Measurements from ENCODE around the gene RIGI.

Gene RIGI

GRCh38 chr9:32526041-32526706 is at the start of gene RIGI:
Gene RIGI, minus strand, starts transcription at chr9:32526196. Its CDS starts 30 bp downstream, at chr9:32526166.
- Mint-ChIP-seq H3K27ac (ENCODE audit: low read depth) (peak within 1 kb of the TSS; percentile 97), H3K4me3 (peak within 1 kb of the TSS; percentile 95), H3K4me1 (peaks cover 43% of the 10 kb centered on the region), H3K36me3 (ENCODE audit: insufficient read depth) (peaks cover 23% of the 10 kb centered on the region), H3K27me3 (no peaks in the 10 kb centered on the region), H3K9me3 (no peaks in the 10 kb centered on the region)
- peak; percentile 60 to 73 for DNase-seq (ENCODE audit: low spot score in 2 of 2)
- peak; percentile 78 for ATAC-seq (replicated peaks; ENCODE audit: extremely low read depth, poor library complexity, severe bottlenecking)

- DNase-seq (ENCODE audit: low spot score in 2 of 2) (no peak), ATAC-seq (replicated peaks; ENCODE audit: extremely low read depth, poor library complexity, severe bottlenecking) (no peak)
- Mint-ChIP-seq H3K4me1 (peaks cover 24% of the 10 kb centered on the region), H3K27me3 (peaks cover 17% of the 10 kb centered on the region), H3K9me3 (no peaks in the 10 kb centered on the region), H3K36me3 (ENCODE audit: insufficient read depth) (peaks cover 11% of the 10 kb centered on the region), H3K4me3 (no peak overlapping the region), H3K27ac (ENCODE audit: low read depth) (no peak overlapping the region)
These were observed 48.9 kb upstream of the RIGI start for GRCh38 chr9:32574858-32575257.

GRCh38 chr9:32573821-32574220 is 47.8 kb upstream of the RIGI start:
- peaks cover 12% of the 10 kb centered on the region for H3K27me3 Mint-ChIP-seq
- peaks cover 14% of the 10 kb centered on the region for H3K36me3 Mint-ChIP-seq (ENCODE audit: insufficient read depth)
- no peak overlapping the region for H3K4me3 Mint-ChIP-seq
- no peak for ATAC-seq (replicated peaks; ENCODE audit: extremely low read depth, poor library complexity, severe bottlenecking)
- no peak overlapping the region for H3K27ac Mint-ChIP-seq (ENCODE audit: low read depth)
- H3K9me3 Mint-ChIP-seq = no peaks in the 10 kb centered on the region
- no peak for DNase-seq (ENCODE audit: low spot score in 2 of 2)
- H3K4me1 Mint-ChIP-seq = peaks cover 27% of the 10 kb centered on the region

DNA sequence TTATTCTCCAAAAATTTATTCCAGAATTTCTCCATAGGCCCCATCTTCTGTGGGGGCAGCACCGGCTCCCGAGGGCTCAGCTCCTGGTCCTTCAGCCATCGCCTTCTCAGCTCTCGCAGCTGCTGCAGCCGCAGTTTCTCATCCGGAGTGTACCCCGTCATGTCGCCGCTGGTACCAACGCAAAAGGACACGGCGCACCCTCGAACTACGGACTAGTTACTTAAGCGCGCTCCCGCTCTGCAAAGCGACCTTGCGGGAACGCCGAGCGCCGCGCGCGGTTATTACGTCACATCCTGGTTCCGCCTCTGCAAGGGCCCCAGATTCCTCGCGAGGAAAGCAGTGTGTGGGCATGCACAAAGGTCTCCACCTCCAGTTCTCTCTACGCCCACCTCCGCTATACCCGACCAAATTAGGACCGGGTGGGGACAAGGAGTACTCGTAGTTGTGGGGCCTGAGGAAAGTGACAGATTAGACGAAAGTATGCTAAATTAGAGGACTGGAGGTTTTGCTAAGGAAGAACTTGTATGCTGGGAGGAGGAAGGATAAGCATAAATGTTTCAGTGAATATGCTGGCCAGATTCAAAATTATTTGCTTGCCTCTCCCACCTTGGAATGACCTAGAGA is 47.0 kb upstream of the RIGI start, which contains the start of gene NDUFB6:
NDUFB6 (minus strand) TSS at position 260 of the 624 bp plus-strand sequence; CDS start at position 161, 99 bp downstream.
- Mint-ChIP-seq H3K4me1 (peaks cover 27% of the 10 kb centered on the region), H3K27me3 (peaks cover 6% of the 10 kb centered on the region), H3K36me3 (ENCODE audit: insufficient read depth) (peaks cover 17% of the 10 kb centered on the region), H3K9me3 (no peaks in the 10 kb centered on the region), H3K4me3 (peak within 1 kb of the TSS; percentile 100), H3K27ac (ENCODE audit: low read depth) (peak within 1 kb of the TSS; percentile 99)
- ATAC-seq (replicated peaks; ENCODE audit: extremely low read depth, poor library complexity, severe bottlenecking) (peak; percentile 85), DNase-seq (ENCODE audit: low spot score in 2 of 2) (peak; percentile 90 to 93)

GRCh38 chr9:32571969-32572899 is 46.2 kb upstream of the RIGI start:
- H3K9me3 Mint-ChIP-seq = no peaks in the 10 kb centered on the region
- peak in 1 of 2 donors; percentile 66 for DNase-seq (ENCODE audit: low spot score in 2 of 2)
- peak overlapping the region; percentile 99 for H3K27ac Mint-ChIP-seq (ENCODE audit: low read depth)
- H3K36me3 Mint-ChIP-seq (ENCODE audit: insufficient read depth) = peaks cover 23% of the 10 kb centered on the region
- peaks cover 27% of the 10 kb centered on the region for H3K4me1 Mint-ChIP-seq
- H3K4me3 Mint-ChIP-seq = peak overlapping the region; percentile 100
- no peaks in the 10 kb centered on the region for H3K27me3 Mint-ChIP-seq
- ATAC-seq (replicated peaks; ENCODE audit: extremely low read depth, poor library complexity, severe bottlenecking) = peak; percentile 91

- H3K9me3 Mint-ChIP-seq = no peaks in the 10 kb centered on the region
- no peak overlapping the region for H3K4me3 Mint-ChIP-seq
- ATAC-seq (replicated peaks; ENCODE audit: extremely low read depth, poor library complexity, severe bottlenecking) (no peak), DNase-seq (ENCODE audit: low spot score in 2 of 2) (no peak)
- H3K4me1 Mint-ChIP-seq = peaks cover 31% of the 10 kb centered on the region
- H3K36me3 Mint-ChIP-seq (ENCODE audit: insufficient read depth) = peaks cover 30% of the 10 kb centered on the region
- H3K27ac Mint-ChIP-seq (ENCODE audit: low read depth) = peak overlapping the region; percentile 41
- H3K27me3 Mint-ChIP-seq = no peaks in the 10 kb centered on the region
These were observed 44.3 kb upstream of the RIGI start for GRCh38 chr9:32570262-32570661.

GRCh38 chr9:32566770-32567169 is 40.8 kb upstream of the RIGI start:
- Mint-ChIP-seq H3K9me3 (no peaks in the 10 kb centered on the region), H3K4me3 (no peak overlapping the region), H3K27me3 (no peaks in the 10 kb centered on the region), H3K27ac (ENCODE audit: low read depth) (no peak overlapping the region), H3K36me3 (ENCODE audit: insufficient read depth) (peaks cover 25% of the 10 kb centered on the region), H3K4me1 (peaks cover 17% of the 10 kb centered on the region)
- ATAC-seq (replicated peaks; ENCODE audit: extremely low read depth, poor library complexity, severe bottlenecking) (no peak), DNase-seq (ENCODE audit: low spot score in 2 of 2) (no peak)

GRCh38 chr9:32565967-32566366 is 40.0 kb upstream of the RIGI start:
- Mint-ChIP-seq H3K4me3 (no peak overlapping the region), H3K27ac (ENCODE audit: low read depth) (no peak overlapping the region), H3K27me3 (no peaks in the 10 kb centered on the region), H3K4me1 (peaks cover 20% of the 10 kb centered on the region), H3K9me3 (no peaks in the 10 kb centered on the region), H3K36me3 (ENCODE audit: insufficient read depth) (peaks cover 28% of the 10 kb centered on the region)
- ATAC-seq (replicated peaks; ENCODE audit: extremely low read depth, poor library complexity, severe bottlenecking) (no peak), DNase-seq (ENCODE audit: low spot score in 2 of 2) (no peak)

DNA sequence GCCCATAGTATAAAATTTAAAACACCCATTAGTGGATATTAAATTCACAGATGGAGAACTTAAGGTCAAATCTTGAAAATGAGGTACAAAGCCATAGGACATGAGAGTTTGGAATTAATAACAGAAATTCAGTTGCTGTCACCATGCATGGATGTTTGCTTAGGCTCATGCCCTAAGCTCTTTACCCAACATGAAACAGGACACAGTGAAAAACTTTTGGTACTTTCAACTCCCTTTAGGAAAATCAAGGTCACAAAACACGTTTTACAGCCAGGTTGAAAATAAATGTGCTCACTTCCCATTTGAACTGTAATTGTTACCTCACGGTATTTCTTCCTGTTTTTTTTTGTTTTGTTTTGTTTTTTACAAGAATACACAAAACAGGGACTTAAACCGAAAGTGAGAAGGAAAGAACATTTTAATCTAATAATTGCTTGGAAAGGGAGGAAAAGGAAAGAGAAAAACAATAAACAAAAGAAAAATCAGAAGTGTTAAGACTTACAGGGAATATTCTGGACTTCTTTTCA is 32.5 kb upstream of the RIGI start:
- Mint-ChIP-seq H3K4me1 (peaks cover 24% of the 10 kb centered on the region), H3K27ac (ENCODE audit: low read depth) (peak overlapping the region; percentile 63), H3K36me3 (ENCODE audit: insufficient read depth) (peaks cover 9% of the 10 kb centered on the region), H3K27me3 (no peaks in the 10 kb centered on the region), H3K4me3 (no peak overlapping the region), H3K9me3 (no peaks in the 10 kb centered on the region)
- DNase-seq (ENCODE audit: low spot score in 2 of 2) (no peak), ATAC-seq (replicated peaks; ENCODE audit: extremely low read depth, poor library complexity, severe bottlenecking) (no peak)

- no peak for ATAC-seq (replicated peaks; ENCODE audit: extremely low read depth, poor library complexity, severe bottlenecking)
These were observed 28.6 kb upstream of the RIGI start for GRCh38 chr9:32554591-32554990.

DNA sequence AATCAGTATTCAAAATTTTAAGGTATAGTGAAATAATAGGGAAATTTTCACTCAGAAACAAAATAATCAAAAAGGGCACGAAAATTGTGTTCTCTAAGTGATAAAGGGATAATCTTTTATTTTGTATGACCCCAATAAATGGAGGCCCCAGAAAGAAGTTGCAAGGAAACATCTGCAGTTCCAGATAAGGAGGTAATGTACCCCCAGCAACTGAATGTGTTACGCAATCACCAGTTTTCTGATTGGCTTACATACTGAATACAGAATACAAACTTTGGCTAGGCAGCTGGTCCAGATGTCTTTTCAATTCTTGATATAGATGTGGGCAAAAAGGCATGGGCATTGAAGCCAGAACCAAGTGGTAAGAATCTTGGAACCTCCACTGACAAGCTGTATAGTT is 28.1 kb upstream of the RIGI start:
- no peak for DNase-seq (ENCODE audit: low spot score in 2 of 2)
- ATAC-seq (replicated peaks; ENCODE audit: extremely low read depth, poor library complexity, severe bottlenecking) = no peak
- Mint-ChIP-seq H3K4me1 (peaks cover 36% of the 10 kb centered on the region), H3K4me3 (no peak overlapping the region), H3K27ac (ENCODE audit: low read depth) (no peak overlapping the region), H3K36me3 (ENCODE audit: insufficient read depth) (peaks cover 27% of the 10 kb centered on the region), H3K27me3 (no peaks in the 10 kb centered on the region), H3K9me3 (no peaks in the 10 kb centered on the region)

More at GRCh38 chr9:32554591-32554990, 28.6 kb upstream of the RIGI start:
- Mint-ChIP-seq H3K36me3 (ENCODE audit: insufficient read depth) (peaks cover 28% of the 10 kb centered on the region), H3K9me3 (no peaks in the 10 kb centered on the region), H3K4me1 (peaks cover 39% of the 10 kb centered on the region), H3K27me3 (no peaks in the 10 kb centered on the region), H3K27ac (ENCODE audit: low read depth) (no peak overlapping the region), H3K4me3 (no peak overlapping the region)
- no peak for DNase-seq (ENCODE audit: low spot score in 2 of 2)

DNA sequence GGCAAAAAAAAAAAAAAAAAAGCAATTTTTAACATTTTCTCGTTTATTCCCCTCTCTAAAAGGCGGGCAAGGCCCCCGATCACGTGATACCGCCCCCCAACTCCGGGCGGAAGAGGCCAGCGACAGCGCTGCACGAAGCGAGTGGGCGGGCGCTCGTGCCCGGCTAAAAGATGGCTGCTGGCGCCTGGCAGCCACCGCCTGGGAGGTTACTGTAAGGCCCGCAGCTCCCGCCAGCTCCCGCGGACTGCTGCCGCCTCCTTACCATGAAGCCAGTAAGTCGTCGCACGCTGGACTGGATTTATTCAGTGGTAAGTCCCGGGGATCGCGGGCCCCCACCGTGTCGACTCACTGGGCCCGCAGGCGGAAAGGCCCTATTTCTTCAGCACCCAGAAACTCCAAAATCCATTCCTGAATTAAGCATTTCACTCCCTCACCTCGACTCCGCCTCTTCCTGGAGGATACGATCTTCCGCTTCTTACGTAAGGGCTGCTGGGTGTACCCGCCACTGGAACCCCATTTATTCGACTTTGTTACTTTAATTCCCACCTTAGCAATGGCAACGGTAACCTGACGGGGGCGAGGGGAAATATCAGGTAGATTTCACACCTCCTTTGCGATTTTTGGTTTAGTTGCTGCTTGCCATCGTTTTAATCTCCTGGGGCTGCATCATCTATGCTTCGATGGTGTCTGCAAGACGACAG is 26.3 kb upstream of the RIGI start, which contains the start of the genes SMIM27 and TOPORS:
SMIM27 (plus strand) TSS at position 156 of the 701 bp plus-strand sequence; CDS start at position 264, 108 bp downstream.
TOPORS (minus strand) TSS at position 415 of the 701 bp plus-strand sequence; CDS start at position 265, 150 bp downstream.
- peak within 1 kb of the TSS; percentile 98 for H3K4me3 Mint-ChIP-seq

More for the DNA sequence above, 26.3 kb upstream of the RIGI start, which contains the start of the genes SMIM27 and TOPORS:
- peaks cover 40% of the 10 kb centered on the region for H3K4me1 Mint-ChIP-seq
- peaks cover 26% of the 10 kb centered on the region for H3K36me3 Mint-ChIP-seq (ENCODE audit: insufficient read depth)
- H3K27ac Mint-ChIP-seq (ENCODE audit: low read depth) = peak within 1 kb of the TSS; percentile 98
- peak; percentile 72 for ATAC-seq (replicated peaks; ENCODE audit: extremely low read depth, poor library complexity, severe bottlenecking)
- no peaks in the 10 kb centered on the region for H3K9me3 Mint-ChIP-seq
- H3K27me3 Mint-ChIP-seq = no peaks in the 10 kb centered on the region
- peak; percentile 74 to 80 for DNase-seq (ENCODE audit: low spot score in 2 of 2)

All from central memory CD8-positive, alpha-beta T cell (primary cell).